ENCODE results near the gene ERBB4.

- TF ChIP-seq, protein P1, sequence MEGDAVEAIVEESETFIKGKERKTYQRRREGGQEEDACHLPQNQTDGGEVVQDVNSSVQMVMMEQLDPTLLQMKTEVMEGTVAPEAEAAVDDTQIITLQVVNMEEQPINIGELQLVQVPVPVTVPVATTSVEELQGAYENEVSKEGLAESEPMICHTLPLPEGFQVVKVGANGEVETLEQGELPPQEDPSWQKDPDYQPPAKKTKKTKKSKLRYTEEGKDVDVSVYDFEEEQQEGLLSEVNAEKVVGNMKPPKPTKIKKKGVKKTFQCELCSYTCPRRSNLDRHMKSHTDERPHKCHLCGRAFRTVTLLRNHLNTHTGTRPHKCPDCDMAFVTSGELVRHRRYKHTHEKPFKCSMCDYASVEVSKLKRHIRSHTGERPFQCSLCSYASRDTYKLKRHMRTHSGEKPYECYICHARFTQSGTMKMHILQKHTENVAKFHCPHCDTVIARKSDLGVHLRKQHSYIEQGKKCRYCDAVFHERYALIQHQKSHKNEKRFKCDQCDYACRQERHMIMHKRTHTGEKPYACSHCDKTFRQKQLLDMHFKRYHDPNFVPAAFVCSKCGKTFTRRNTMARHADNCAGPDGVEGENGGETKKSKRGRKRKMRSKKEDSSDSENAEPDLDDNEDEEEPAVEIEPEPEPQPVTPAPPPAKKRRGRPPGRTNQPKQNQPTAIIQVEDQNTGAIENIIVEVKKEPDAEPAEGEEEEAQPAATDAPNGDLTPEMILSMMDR (IDR thresholded peaks at IDR 0.05; ENCODE audit: insufficient read depth, low read depth, low read length): no peak
- TF ChIP-seq EZH2 (IDR thresholded peaks at IDR 0.05; ENCODE audit: insufficient read depth, low read length): no peak
Observed at GRCh38 chr2:211408483-211408891, 1130.1 kb downstream of the ERBB4 start.

Measured in astrocyte (in vitro differentiated cells and primary cell).